Body of pancreas (tissue), 4 donors: ENCODE measurements around the gene FBXL3.
"Not testable (repeated sequence)": the region's sequence is repeated elsewhere in the genome, so short reads cannot be mapped to it uniquely, and the experiment has no call there.

Source experiments
- CTCF ChIP-seq, 7 experiments: fragments of 450-650 bp in 4 of 7; fragments of 200-600 bp in 3 of 7; sonication (generic) in 3 of 7; IDR thresholded peaks; one replicate each; pipeline ENCODE4 v1.5.1; 2016 to 2019; ENCODE audit warnings: antibody characterized with exemption in 7 of 7
- POLR2A ChIP-seq, 3 donors: fragments of 450-650 bp; IDR thresholded peaks; one replicate each; pipeline ENCODE4 v1.6.1; 2016; ENCODE audit warnings: antibody characterized with exemption in 3 of 3, mild to moderate bottlenecking in 2 of 3

DNA sequence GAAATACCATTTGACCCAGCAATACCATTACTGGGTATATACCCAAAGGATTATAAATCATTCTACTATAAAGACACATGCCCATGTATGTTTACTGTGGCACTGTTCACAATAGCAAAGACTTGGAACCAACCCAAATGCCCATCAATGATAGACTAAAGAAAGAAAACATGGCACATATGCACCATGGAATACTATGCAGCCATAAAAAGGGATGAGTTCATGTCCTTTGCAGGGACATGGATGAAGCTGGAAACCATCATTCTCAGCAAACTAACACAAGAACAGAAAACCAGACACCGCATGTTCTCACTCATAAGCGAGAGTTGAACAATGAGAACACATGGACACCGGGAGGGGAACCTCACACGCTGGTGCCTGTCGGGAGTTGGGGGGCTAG, 17.2 kb downstream of the FBXL3 start:
- not testable (repeated sequence) for TF ChIP-seq CTCF, POLR2A (IDR thresholded peaks at IDR 0.05)
